Naive B cell (primary cell): ENCODE data around the gene GDI1. TPM values are rescaled to one million over a fixed set of nuclear protein-coding genes. Genes with fewer than 3 reads are reported as not detected.
A peak's percentile ranks its signal among the peaks of the same experiment; 100 is the strongest.

Source experiments
- ATAC-seq, 2 donors: fragments of 150-1000 bp; cut with Tn5 transposase; 2 replicates each; pipeline ENCODE4 v1.10.0; 2021; ENCODE audit warnings: low read depth in 2 of 2, mild to moderate bottlenecking in 2 of 2, moderate library complexity in 2 of 2
- DNase-seq: peaks from one replicate; pipeline ENCODE4 v3.0.0; 2022
- H3K27ac Mint-ChIP-seq, 6 donors: one replicate each; pipeline ENCODE4 v1.8.0; 2020 to 2022; ENCODE audit warnings: mild to moderate bottlenecking in 6 of 6, mixed read lengths in 6 of 6, moderate library complexity in 5 of 6, inconsistent platforms in 2 of 6
- H3K27me3 Mint-ChIP-seq, 3 donors: one replicate each; pipeline ENCODE4 v1.8.0; 2021 to 2022; ENCODE audit warnings: mixed read lengths in 3 of 3, mild to moderate bottlenecking in 1 of 3
- H3K36me3 Mint-ChIP-seq, 2 donors: one replicate each; pipeline ENCODE4 v1.8.0; 2020 to 2022; ENCODE audit warnings: mixed read lengths in 2 of 2, inconsistent platforms in 1 of 2, mild to moderate bottlenecking in 1 of 2
- H3K4me1 Mint-ChIP-seq, 3 donors: one replicate each; pipeline ENCODE4 v1.8.0; 2020 to 2022; ENCODE audit warnings: mixed read lengths in 3 of 3, inconsistent platforms in 1 of 3, mild to moderate bottlenecking in 1 of 3, moderate library complexity in 1 of 3
- H3K4me3 Mint-ChIP-seq, 8 donors: one replicate each; pipeline ENCODE4 v1.8.0; 2020 to 2022; ENCODE audit warnings: mild to moderate bottlenecking in 8 of 8, mixed read lengths in 8 of 8, moderate library complexity in 8 of 8, inconsistent platforms in 2 of 8
- H3K9me3 Mint-ChIP-seq, 7 donors: one replicate each; pipeline ENCODE4 v1.8.0; 2020 to 2022; ENCODE audit warnings: mixed read lengths in 7 of 7, mild to moderate bottlenecking in 5 of 7, inconsistent platforms in 2 of 7, moderate library complexity in 1 of 7
- polyA plus RNA-seq, 6 donors: library from polyadenylated mRNA; unstranded; fragments of 300-500 nt; fragmentation: Illumina TruSeq; gene quantifications; one replicate each; pipeline ENCODE4 v1.2.3, GENCODE V29; 2021; ENCODE audit warnings: low read depth in 6 of 6

Gene GDI1
- polyA plus RNA-seq, 6 donors from 2014 or later: 28.4 to 44.3 (median 35.5) TPM

- ATAC-seq (no peak), DNase-seq (no peak)
- H3K27ac Mint-ChIP-seq: peak overlapping the region in 3 of 6 donors; percentile 36 to 73 (median 73)
- H3K4me1 Mint-ChIP-seq: peaks cover 14 to 26% (median 14%) of the 10 kb centered on the region in 3 donors
- peak overlapping the region in 5 of 8 donors; percentile 10 to 100 (median 53) for H3K4me3 Mint-ChIP-seq
- H3K27me3 Mint-ChIP-seq: no peaks in the 10 kb centered on the region
- H3K36me3 Mint-ChIP-seq: peaks cover 17 to 21% of the 10 kb centered on the region in 2 donors
- H3K9me3 Mint-ChIP-seq: peaks cover 0 to 8% (median 0%) of the 10 kb centered on the region in 7 donors
Observed at GRCh38 chrX:154401045-154401799, 35.7 kb upstream of the GDI1 start.

GRCh38 chrX:154401918-154402621 is 34.9 kb upstream of the GDI1 start:
- peaks cover 14 to 23% (median 14%) of the 10 kb centered on the region in 3 donors for H3K4me1 Mint-ChIP-seq
- H3K9me3 Mint-ChIP-seq: peaks cover 0 to 8% (median 0%) of the 10 kb centered on the region in 7 donors
- peak overlapping the region in 3 of 6 donors; percentile 56 to 79 (median 59) for H3K27ac Mint-ChIP-seq
- no peak for DNase-seq
- no peaks in the 10 kb centered on the region for H3K27me3 Mint-ChIP-seq
- H3K36me3 Mint-ChIP-seq: peaks cover 17 to 21% of the 10 kb centered on the region in 2 donors
- no peak for ATAC-seq
- peak overlapping the region in 2 of 8 donors; percentile 40 to 100 for H3K4me3 Mint-ChIP-seq

GRCh38 chrX:154402622-154403127 is 34.3 kb upstream of the GDI1 start:
- no peak for ATAC-seq
- no peaks in the 10 kb centered on the region for H3K27me3 Mint-ChIP-seq
- H3K27ac Mint-ChIP-seq: peak overlapping the region in 1 of 6 donors; percentile 56
- H3K4me1 Mint-ChIP-seq: peaks cover 14 to 22% (median 14%) of the 10 kb centered on the region in 3 donors
- no peak for DNase-seq
- peak overlapping the region in 1 of 8 donors; percentile 57 for H3K4me3 Mint-ChIP-seq
- peaks cover 0 to 8% (median 0%) of the 10 kb centered on the region in 7 donors for H3K9me3 Mint-ChIP-seq
- peaks cover 17 to 21% of the 10 kb centered on the region in 2 donors for H3K36me3 Mint-ChIP-seq

- peak overlapping the region in 1 of 8 donors; percentile 57 for H3K4me3 Mint-ChIP-seq
- H3K4me1 Mint-ChIP-seq: peaks cover 11 to 21% (median 15%) of the 10 kb centered on the region in 3 donors
- no peak for DNase-seq
- H3K9me3 Mint-ChIP-seq: peaks cover 0 to 8% (median 0%) of the 10 kb centered on the region in 7 donors
- ATAC-seq: no peak
- H3K27ac Mint-ChIP-seq: peak overlapping the region in 1 of 6 donors; percentile 47
- H3K36me3 Mint-ChIP-seq: peaks cover 15 to 18% of the 10 kb centered on the region in 2 donors
- H3K27me3 Mint-ChIP-seq: no peaks in the 10 kb centered on the region
Observed at GRCh38 chrX:154403192-154403591, 33.8 kb upstream of the GDI1 start.

GRCh38 chrX:154403858-154404257 is 33.1 kb upstream of the GDI1 start:
- H3K4me1 Mint-ChIP-seq: peaks cover 12 to 25% (median 15%) of the 10 kb centered on the region in 3 donors
- ATAC-seq: no peak

GRCh38 chrX:154404625-154405192 is 32.2 kb upstream of the GDI1 start:
- peaks cover 1 to 3% of the 10 kb centered on the region in 2 donors for H3K36me3 Mint-ChIP-seq
- H3K27ac Mint-ChIP-seq: no peak overlapping the region
- H3K9me3 Mint-ChIP-seq: peaks cover 0 to 2% (median 0%) of the 10 kb centered on the region in 7 donors
- DNase-seq (no peak), ATAC-seq (no peak)
- H3K4me1 Mint-ChIP-seq: peaks cover 15 to 23% (median 17%) of the 10 kb centered on the region in 3 donors
- peak overlapping the region in 1 of 8 donors; percentile 43 for H3K4me3 Mint-ChIP-seq
- H3K27me3 Mint-ChIP-seq: no peaks in the 10 kb centered on the region

More at GRCh38 chrX:154403858-154404257, 33.1 kb upstream of the GDI1 start:
- Mint-ChIP-seq H3K36me3 (peaks cover 8 to 11% of the 10 kb centered on the region in 2 donors), H3K4me3 (no peak overlapping the region), H3K9me3 (peaks cover 0 to 3% (median 0%) of the 10 kb centered on the region in 7 donors), H3K27me3 (no peaks in the 10 kb centered on the region), H3K27ac (no peak overlapping the region)
- DNase-seq: no peak

- no peaks in the 10 kb centered on the region for H3K27me3 Mint-ChIP-seq
- H3K4me1 Mint-ChIP-seq: peaks cover 20 to 24% (median 23%) of the 10 kb centered on the region in 3 donors
- no peak for ATAC-seq
- H3K36me3 Mint-ChIP-seq: no peaks in the 10 kb centered on the region
- peaks cover 0 to 2% (median 0%) of the 10 kb centered on the region in 7 donors for H3K9me3 Mint-ChIP-seq
- no peak for DNase-seq
- peak overlapping the region in 5 of 6 donors; percentile 12 to 87 (median 76) for H3K27ac Mint-ChIP-seq
- H3K4me3 Mint-ChIP-seq: peak overlapping the region; percentile 70 to 86 (median 75)
Observed at GRCh38 chrX:154408659-154409221, 28.2 kb upstream of the GDI1 start.

- Mint-ChIP-seq H3K9me3 (peaks cover 0 to 2% (median 0%) of the 10 kb centered on the region in 7 donors), H3K4me1 (peaks cover 20 to 24% (median 23%) of the 10 kb centered on the region in 3 donors), H3K4me3 (peak within 1 kb of the TSS; percentile 70 to 86 (median 75)), H3K27ac (peak within 1 kb of the TSS; percentile 12 to 87 (median 68)), H3K27me3 (no peaks in the 10 kb centered on the region), H3K36me3 (no peaks in the 10 kb centered on the region)
- peak in 1 of 2 donors; percentile 8 for ATAC-seq
- no peak for DNase-seq
Observed at GRCh38 chrX:154409222-154409871, 27.6 kb upstream of the GDI1 start, which contains the start of gene DNASE1L1. Gene DNASE1L1 (minus strand): TSS chrX:154409254. CDS start chrX:154405568, 3,686 bp downstream.

- Mint-ChIP-seq H3K9me3 (peaks cover 0 to 2% (median 0%) of the 10 kb centered on the region in 7 donors), H3K36me3 (no peaks in the 10 kb centered on the region), H3K27me3 (no peaks in the 10 kb centered on the region), H3K4me3 (peak overlapping the region; percentile 83 to 92 (median 90)), H3K27ac (peak overlapping the region; percentile 17 to 96 (median 78)), H3K4me1 (peaks cover 20 to 27% (median 24%) of the 10 kb centered on the region in 3 donors)
- peak; percentile 51 for DNase-seq
- ATAC-seq: peak; percentile 46 to 67
Observed at GRCh38 chrX:154411981-154412340, 25.0 kb upstream of the GDI1 start.

- peak; percentile 56 for DNase-seq
- H3K4me3 Mint-ChIP-seq: peak overlapping the region; percentile 83 to 92 (median 90)
- H3K27me3 Mint-ChIP-seq: no peaks in the 10 kb centered on the region
- H3K9me3 Mint-ChIP-seq: peaks cover 0 to 2% (median 0%) of the 10 kb centered on the region in 7 donors
- H3K4me1 Mint-ChIP-seq: peaks cover 20 to 27% (median 24%) of the 10 kb centered on the region in 3 donors
- ATAC-seq: peak; percentile 74 to 75
- peak overlapping the region; percentile 17 to 96 (median 86) for H3K27ac Mint-ChIP-seq
- H3K36me3 Mint-ChIP-seq: no peaks in the 10 kb centered on the region
Observed at GRCh38 chrX:154412468-154412867, 24.5 kb upstream of the GDI1 start.

GRCh38 chrX:154413142-154413541 is 23.8 kb upstream of the GDI1 start:
- peaks cover 20 to 27% (median 24%) of the 10 kb centered on the region in 3 donors for H3K4me1 Mint-ChIP-seq
- H3K4me3 Mint-ChIP-seq: peak overlapping the region in 4 of 8 donors; percentile 83 to 92 (median 84)
- no peaks in the 10 kb centered on the region for H3K36me3 Mint-ChIP-seq
- DNase-seq (no peak), ATAC-seq (no peak)
- H3K27ac Mint-ChIP-seq: peak overlapping the region in 3 of 6 donors; percentile 17 to 96 (median 92)
- H3K27me3 Mint-ChIP-seq: no peaks in the 10 kb centered on the region
- H3K9me3 Mint-ChIP-seq: peaks cover 0 to 2% (median 0%) of the 10 kb centered on the region in 7 donors

GRCh38 chrX:154417157-154417556 is 19.8 kb upstream of the GDI1 start:
- DNase-seq: no peak
- H3K36me3 Mint-ChIP-seq: no peaks in the 10 kb centered on the region
- H3K4me1 Mint-ChIP-seq: peaks cover 6 to 16% (median 10%) of the 10 kb centered on the region in 3 donors
- no peaks in the 10 kb centered on the region for H3K27me3 Mint-ChIP-seq
- peak overlapping the region in 1 of 6 donors; percentile 62 for H3K27ac Mint-ChIP-seq
- no peak for ATAC-seq
- peaks cover 0 to 2% (median 0%) of the 10 kb centered on the region in 7 donors for H3K9me3 Mint-ChIP-seq
- no peak overlapping the region for H3K4me3 Mint-ChIP-seq
